Endothelial cell of hepatic sinusoid (primary cell): ENCODE data around the gene XAGE5.
"Not testable (repeated sequence)": the region's sequence is repeated elsewhere in the genome, so short reads cannot be mapped to it uniquely, and the experiment has no call there.

Experiments
- in situ Hi-C: cut with HindIII; loops from 2 replicates; pipeline ENCODE4 v1.10.0; 2017; ENCODE audit warnings: low sequenced_read_pairs

Gene XAGE5

GRCh38 chrX:52811065-52811625, at the start of gene XAGE5:
Gene XAGE5, plus strand, starts transcription at chrX:52811287. Its CDS starts 1,280 bp downstream, at chrX:52812567.
- in situ Hi-C loops, result no loop called here

GRCh38 chrX:52765983-52766382, 45.1 kb upstream of the XAGE5 start:
- in situ Hi-C loops, result not testable (repeated sequence)

GRCh38 chrX:52773504-52773903, 37.6 kb upstream of the XAGE5 start:
- in situ Hi-C loops, result not testable (repeated sequence)

- in situ Hi-C loops, result not testable (repeated sequence)
Observed at GRCh38 chrX:52797327-52797726, 13.8 kb upstream of the XAGE5 start, which contains the start of gene SPANXN5. Gene SPANXN5, minus strand, starts transcription at chrX:52797427. Its CDS starts 79 bp downstream, at chrX:52797348.

GRCh38 chrX:52804876-52805275, 6.2 kb upstream of the XAGE5 start:
- in situ Hi-C loops, result not testable (repeated sequence)

- in situ Hi-C loops, result no loop called here
Observed at GRCh38 chrX:52819788-52820187, 8.7 kb downstream of the XAGE5 start.

GRCh38 chrX:52821079-52821760, 10.1 kb downstream of the XAGE5 start:
- in situ Hi-C loops, result no loop called here

- in situ Hi-C loops, result no loop called here
Observed at GRCh38 chrX:52824608-52825007, 13.5 kb downstream of the XAGE5 start.

- in situ Hi-C loops, result no loop called here
Observed at GRCh38 chrX:52830551-52830950, 19.5 kb downstream of the XAGE5 start.

GRCh38 chrX:52839137-52839536, 28.1 kb downstream of the XAGE5 start:
- in situ Hi-C loops, result no loop called here

GRCh38 chrX:52843619-52844018, 32.5 kb downstream of the XAGE5 start:
- in situ Hi-C loops, result not testable (repeated sequence)

- in situ Hi-C loops, result no loop called here
Observed at GRCh38 chrX:52852110-52852860, 41.2 kb downstream of the XAGE5 start.

GRCh38 chrX:52856991-52857525, 46.0 kb downstream of the XAGE5 start:
- in situ Hi-C loops, result not testable (repeated sequence)

- in situ Hi-C loops, result no loop called here
Observed at GRCh38 chrX:52865343-52865998, 54.4 kb downstream of the XAGE5 start.
